ENCODE data around the gene FADS3. TPM values are rescaled to one million over a fixed set of nuclear protein-coding genes. Genes with fewer than 3 reads are reported as not detected.
A peak's percentile ranks its signal among the peaks of the same experiment; 100 is the strongest.
"Not testable (repeated sequence)": the region's sequence is repeated elsewhere in the genome, so short reads cannot be mapped to it uniquely, and the experiment has no call there.

The FADS3 gene
- polyA plus RNA-seq, 12 donors = 26.5 to 44.4 (median 37.7) TPM; not detected in 1

DNA sequence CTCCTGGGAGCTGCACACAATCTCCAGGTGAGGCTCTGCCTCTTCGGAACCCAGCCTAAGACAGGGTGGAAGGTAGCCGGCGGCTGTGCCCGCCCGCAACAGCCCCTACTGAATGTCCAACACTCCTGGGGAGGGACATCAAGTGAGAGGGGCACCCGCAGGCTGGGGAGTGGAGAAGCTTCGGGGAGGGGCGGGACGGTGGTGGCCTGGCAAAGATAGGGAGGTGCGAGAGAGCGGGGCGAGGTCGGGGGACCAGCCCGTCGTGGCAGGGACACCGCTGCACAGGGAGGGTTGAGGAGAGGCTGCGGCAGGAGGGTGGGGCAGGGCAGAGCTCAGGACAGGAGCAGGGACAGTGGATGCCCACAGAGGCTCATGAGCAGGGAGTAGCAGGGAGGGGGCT is 8.9 kb upstream of the FADS3 start:
- no peak for DNase-seq

DNA sequence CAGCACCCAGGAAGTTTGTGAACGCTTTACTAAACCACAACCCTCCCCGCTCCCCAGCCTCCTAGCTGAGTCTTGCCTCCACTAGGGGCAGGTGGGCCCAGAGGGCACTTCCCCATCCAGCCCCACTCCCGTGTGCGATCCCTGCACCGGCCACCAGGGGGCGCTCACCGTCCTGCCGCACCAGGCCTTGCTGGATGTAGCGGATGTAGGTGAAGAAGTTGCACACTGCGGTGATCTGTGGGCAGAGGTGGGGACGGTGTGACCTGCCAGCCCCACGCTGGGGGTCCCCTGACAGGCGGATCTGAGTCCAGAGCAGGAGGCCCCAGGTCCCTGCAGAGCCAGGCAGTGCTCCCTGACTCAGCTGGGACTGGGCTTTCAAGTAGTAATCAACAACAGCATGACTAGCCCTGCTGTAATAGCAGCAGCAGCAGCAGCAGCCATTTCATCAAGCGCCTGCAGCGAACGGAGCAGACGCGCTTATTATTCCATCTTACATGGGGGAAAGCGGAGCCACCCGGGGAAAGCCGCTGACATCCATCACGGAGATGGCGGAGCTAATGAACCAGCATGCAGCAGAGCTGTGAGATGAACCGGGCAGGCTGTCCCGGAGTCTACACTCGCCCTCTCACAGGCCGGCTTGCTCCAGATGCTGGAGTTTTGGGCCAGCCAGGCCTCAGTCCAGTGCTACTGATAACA is 7.9 kb upstream of the FADS3 start:
- DNase-seq = peak; percentile 73

DNA sequence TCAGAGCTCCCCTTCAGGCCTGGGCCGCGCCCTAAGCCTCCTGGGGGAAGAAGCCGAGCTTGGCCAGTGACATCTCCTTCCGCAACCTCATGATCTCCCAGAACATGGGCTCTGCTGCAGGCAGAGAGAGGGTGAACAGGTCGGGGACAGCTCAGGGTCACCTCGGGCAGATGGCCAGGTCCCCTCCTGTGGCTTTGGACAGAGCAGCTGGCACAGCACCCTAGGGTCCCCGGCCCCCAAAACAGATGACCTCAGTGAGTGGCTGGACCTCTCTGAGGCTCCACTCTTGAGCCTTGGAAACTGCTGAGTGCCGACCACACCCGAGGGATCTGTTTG is 6.9 kb upstream of the FADS3 start:
- no peak for DNase-seq

DNA sequence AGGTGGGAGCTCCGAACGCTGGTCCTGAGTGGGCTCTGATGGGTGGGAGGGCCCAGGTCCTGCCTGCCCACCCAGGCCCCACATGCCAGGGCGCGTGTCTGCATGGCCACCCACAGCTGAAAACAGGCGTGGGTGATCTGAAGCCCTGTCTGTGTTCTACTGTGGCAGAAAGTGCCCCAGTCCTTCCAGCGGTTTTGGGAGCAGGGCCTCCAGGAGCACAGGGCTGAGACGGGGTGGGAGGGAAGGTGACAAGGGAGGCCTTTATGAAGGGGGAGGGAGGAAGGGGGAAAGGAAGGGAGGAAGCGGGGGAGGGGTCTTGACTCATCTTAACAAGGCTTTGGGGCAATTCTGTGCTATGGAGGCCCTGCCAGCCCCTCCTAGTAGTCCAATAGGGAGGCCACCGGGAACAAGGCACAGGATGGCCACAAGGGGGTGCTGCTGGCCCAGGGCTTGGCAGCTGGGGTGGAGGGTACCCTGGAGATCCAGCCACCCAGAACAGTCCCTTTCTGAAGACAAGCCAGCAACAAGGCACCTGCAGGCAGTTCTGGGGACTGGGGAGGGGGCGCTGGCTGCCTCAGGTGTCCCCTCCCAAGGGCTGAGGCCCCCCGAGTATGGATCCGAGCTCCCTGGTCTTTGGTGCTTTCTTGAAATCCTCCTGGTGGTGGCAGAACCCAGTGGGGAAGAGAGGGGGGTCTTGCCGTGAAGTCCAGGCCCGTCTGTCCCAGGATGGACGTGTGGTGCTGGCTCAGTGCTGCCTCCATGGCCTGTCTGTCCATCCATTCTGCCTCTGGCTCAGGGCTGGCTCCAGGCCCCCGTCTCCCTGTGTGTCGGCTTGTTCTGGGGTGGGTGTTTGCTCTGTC is 6.3 kb upstream of the FADS3 start:
- DNase-seq = peak; percentile 60

DNA sequence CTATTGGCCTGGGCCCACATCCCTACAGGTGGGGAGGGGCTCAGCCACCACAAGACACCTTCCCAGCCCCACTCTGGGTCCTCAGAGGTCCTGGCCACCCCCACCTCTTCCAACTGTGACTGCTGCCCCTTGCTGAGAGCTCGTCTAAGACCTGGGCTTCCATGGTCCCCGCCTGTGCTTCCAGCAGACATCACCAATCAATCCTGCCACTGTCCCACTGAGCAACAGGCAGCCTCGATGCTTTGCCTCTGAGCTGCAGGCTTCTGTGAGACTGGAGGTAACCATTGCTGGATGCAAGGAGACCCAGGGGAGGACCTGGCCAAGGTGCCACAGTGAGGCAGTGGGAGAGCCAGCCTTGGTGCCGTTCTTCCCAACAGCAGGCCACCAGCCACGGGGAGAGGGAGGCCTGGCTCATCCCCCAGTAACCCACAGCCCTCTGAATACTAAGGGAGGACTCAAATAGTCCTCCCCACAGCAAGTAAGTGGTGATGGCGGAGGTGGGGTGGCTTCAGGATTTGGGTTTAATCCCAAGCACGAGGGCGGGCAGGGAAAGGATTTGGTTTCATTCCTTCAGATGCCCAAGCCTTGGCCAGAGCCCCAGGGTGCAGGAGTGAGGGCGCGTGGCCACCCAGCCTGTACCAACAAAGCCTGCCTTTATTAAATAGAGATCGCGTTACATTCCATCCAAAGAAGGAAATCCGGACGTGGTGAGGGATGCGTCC is 5.5 kb upstream of the FADS3 start:
- no peak for DNase-seq

DNA sequence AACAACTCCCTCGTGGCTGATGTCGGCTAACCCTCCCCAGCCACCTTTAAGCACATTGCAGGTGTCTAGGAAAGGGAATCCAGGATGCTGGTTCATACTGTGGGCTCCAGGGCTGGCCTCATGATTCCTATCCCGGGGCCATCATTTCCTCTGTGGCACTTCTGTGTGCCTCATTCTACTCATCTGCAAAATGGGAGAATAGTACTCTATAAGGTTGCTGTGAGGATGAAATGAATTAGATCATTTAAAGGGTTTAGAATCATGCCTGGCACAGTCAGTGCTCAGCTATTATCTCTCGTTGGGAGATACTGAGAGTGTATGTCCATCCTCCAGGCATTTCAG is 4.3 kb upstream of the FADS3 start:
- DNase-seq = no peak

DNA sequence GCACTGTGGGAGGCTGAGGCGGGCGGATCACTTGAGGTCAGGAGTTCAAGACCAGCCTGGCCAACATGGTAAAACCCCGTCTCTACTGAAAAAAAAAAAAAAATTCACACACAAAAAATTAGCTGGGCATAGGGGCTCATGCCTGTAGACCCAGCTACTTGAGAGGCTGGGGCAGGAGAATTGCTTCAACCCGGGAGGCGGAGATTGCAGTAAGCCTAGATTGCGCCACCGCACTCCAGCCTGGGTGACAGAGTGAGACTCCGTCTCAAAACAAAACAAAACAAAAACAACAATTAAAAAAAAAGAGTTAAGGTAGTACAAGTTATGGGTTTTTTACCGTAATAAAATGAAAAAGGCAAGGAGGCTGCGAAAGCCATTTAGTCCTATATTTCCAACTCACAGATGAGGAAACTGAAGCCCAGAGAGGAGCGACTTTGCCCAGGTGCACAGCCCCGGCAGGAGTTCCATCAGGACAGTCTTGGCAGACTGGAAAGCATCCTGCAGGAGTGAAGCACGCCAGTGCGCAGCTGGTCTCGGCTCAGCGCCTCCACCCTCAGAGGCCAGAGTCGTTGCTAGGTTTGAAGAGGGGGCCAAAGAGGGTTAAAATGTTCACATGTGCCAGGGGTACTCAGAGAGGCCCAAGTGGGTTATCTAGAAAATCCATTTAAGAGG is 3.8 kb upstream of the FADS3 start:
- no peak for DNase-seq

DNA sequence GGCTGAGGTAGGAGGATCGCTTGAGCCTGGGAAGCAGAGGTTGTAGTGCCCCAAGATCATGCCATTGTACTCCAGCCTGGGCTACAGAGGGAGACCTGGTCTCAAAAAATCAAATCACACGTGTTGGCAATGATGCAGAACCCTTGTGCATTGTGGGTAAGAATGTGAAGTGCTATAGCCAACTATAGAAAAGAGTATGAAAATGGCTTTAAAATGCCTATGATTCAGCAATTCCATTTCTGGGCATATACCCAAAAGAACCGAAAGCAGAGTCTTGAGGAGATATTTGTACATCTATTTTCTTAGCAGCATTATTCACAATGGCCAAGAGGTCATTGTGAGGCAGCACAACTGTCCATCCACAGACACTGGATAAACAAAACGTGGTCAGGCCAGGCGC is 2.6 kb upstream of the FADS3 start:
- DNase-seq = peak; percentile 80

DNA sequence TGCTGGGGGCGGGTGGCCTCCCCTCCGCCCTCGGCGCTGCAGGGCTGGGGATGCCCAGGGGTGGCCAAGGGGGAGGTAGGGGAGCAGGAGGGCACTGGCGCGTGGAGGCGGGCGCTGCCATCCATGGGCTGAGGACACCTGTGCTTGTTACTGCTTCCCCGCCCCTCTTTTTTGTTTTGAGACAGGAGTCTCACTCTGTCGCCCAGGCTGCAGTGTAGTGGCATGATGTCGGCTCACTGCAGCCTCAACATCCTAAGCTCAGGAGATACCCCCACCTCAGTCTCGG is 683 bp upstream of the FADS3 start:
- DNase-seq = no peak

DNA sequence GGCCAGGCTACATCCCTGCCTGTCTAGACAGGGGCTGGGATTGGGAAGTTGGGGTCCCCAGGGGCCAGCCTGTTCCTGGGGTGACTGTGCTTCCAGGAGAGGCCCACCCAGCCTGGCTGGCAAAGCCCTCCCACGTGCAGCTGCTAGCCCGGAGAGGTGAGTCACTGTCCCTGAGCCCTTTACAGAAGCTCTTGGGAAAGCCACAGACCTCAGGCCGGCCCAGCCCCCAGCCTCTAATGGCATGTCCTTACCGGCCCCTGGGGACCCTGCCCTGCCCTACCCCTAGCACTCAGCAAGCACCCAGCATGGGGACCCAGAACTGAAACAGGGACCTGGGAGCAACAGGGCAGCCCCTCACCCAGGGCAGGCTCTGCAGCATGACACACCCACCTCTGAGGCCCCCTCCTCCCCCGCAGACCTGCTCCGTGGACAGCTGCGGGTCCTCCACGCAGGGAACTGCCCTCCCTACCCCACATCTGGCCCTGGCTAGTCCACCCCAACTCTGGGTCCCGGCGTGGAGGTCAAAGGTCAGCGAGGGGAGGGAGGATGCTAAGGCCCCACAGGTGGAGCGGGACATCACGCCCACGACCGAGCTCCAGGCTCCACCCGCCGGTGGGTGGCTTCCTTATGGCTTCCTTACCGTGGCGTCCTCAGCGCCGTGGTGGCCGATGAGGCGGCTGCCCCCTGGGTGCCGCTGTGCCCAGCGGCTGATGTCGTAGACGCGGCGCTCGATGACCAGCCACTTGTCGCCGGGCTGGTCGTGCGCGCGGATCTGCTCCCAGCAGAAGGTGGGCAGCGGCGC is 615 bp downstream of the FADS3 start:
- DNase-seq = no peak

DNA sequence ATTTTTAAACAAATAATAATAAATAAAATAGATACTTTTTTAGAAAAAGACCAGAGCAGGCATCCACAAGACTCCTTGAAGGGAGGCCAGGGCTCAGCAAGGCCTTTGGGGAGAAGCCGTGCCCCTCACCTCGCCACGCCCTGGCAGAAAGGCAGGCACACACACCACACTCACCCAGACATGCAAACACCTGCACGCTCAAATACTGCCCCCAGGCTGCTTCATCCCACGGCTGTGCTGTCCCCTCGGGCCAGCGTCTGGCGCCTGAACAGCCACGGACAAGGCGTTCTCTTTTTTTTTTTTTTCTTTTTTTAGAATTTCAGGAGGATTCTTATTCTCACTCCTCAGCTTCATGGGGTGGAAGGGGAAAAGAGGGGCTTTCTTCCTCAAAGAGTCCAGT is 1.5 kb downstream of the FADS3 start:
- DNase-seq = no peak

DNA sequence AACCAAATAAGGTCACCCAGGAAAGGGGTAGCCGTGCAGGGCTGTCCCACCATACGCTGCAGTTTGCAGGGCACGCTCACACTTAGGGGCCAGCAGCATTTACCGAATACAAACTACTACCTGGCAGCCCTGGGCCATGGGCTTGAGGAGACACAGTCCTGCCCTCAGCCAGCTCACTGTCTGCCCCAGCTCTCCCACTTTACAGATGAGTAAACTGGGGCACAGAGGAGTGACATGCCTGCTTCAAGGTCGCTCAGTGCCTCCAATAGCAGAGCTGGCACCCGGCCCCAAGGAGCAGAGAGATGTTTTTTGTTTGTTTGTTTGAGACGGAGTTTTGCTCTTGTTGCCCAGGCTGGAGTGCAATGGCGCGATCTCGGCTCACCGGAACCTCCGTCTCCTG is 2.8 kb downstream of the FADS3 start:
- DNase-seq = no peak

DNA sequence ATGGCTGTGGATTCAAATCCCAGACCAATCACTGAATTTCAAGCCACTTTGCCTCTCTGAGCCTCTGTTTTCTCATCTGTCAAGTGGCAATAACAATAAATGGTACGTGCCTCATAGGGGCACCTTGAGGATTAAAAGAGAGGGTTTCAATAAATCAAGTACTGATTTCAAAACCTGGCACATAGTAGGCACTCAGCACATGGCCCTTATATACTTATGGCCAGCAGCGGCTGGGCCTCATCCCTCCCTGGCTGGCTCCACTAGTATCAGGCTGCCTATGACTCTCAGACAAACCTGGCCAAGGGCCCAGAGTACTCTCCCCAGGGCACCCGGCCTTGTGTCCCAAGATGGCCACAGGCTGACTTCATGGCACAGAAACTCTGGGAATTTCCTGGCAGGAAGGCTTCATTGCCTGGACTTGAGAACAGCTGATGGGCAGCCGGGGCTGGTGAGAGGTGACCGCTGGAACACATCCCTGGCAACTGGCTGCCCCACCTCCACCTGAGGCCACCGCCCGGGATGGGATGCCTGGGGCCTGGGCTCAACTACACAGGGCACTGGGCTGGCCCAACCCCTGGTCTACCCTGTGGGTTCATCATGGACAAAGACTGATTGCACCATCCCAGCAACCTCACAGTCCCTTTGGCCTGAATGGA is 3.4 kb downstream of the FADS3 start:
- no peak for DNase-seq

DNA sequence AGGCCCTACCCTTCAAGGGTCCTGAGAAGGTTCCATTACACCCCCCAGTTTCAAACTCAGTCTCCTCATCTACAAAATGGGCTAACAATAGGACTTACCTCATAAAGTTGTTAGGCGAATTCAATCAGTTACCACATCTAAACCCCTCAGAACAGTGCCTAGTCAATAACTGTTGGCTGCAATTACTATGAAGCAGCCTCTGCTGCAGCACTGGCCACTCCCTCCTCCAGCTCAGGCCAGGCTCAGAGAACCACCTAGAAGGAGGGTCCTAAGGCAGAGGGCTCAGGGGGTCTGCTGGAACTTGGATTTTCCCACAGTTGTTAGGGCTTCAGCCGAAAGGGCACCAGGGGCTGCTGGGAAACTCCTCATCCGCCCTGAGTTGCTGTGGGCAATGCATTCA is 4.7 kb downstream of the FADS3 start:
- DNase-seq = no peak

DNA sequence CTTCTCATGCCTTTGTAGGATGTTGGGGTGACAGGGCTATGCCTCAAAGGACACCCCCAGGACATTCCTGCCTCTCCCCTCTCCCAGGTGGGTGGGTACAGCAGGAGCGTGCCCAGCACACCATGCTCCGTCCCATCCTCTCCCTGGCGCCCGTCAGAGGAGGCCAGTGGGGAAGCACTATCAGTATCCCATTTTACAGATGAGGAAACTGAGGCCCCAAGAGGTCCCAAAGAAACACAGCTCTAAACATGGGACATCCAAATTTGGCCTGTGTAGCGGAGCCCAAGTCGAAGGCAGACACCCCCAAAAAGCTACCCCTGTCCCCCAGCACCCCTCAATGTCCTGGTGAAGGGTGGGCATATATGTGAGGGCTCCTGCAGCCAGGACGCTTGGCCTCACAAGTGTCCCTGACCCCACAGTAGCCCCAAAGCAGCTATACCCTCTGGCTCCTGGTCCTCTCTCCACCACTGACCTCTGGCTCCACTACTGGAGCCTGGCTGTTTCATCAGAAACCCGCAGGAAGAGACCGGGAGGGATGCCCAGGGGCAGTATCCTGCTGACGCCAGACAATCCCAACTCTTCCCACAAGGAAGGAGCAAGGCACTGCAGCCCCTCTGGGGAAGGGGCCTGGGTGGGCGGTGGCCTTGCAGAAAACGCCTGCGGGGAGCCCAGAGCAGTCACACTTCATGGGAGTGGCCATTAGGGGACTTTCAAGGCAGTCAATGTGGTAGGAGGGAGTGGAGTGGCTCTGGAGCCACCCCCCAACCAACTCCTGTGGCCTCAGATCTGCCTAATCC is 5.4 kb downstream of the FADS3 start:
- DNase-seq = no peak

DNA sequence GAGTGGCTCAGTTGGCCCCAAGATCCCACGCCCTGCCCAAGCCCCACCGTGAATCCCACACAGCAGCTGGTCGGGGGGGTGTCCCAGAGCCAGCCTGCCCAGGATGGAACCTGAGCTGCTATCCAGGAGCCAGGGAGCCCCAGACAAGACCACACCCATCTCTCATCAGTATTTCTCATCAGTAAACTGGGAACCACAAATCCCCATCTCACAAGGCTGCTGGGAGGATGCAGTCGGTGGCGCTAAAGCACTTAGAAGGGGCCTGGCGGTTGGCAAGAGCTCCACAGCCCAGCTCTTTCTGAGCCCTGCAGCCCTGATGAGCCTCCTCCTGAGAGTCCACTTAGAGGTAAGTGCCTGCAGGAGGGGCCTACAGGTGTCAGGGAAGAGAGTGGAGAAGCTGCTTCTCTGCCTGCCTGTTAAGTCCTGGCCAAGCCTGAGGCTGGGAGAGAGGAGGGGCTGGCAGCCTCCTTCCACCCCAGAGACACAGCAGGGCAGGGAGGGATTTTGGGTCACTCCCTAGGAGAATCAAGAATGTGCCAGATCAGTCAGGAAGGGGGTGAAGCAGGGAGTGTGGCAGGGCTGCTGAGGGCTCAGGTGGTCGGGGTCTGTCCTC is 6.1 kb downstream of the FADS3 start:
- no peak for DNase-seq

DNA sequence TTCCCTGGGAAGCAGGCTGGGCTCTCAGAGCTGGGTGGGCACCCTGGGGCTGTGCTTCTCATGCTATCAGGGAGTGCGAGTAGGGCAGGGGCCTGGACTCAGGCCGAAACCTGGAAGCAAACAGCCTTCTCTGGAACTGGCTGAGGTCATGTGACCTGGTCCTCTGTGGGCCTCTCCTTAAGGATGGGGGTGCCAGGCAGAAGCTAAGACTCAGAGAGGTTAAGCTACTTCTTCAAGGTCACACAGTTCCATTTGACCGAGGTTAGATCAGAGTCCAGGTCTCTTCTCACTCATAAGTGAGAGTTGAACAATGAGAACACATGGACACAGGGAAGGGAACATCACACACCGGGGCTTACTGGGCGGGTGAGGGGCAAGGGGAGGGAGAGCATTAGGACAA is 7.4 kb downstream of the FADS3 start:
- no peak for DNase-seq

DNA sequence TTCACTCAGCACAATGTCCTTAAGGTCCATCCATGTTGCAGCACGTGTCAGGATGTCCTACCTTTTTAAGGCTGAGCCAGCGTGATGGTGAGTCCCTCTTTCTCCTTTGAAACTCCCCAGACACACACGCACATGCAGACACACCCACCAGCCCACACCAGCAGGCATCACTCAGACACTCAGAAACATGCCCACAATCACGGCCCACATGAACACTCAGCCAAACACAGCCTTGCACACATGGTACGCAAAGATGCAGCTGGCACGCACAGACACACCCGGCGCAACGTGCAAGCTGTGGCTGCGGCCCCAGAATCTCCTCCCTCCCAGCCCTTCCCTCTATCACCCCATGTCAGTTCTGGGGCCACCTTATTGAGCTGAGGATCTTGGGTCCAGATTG is 8.0 kb downstream of the FADS3 start:
- no peak for DNase-seq

DNA sequence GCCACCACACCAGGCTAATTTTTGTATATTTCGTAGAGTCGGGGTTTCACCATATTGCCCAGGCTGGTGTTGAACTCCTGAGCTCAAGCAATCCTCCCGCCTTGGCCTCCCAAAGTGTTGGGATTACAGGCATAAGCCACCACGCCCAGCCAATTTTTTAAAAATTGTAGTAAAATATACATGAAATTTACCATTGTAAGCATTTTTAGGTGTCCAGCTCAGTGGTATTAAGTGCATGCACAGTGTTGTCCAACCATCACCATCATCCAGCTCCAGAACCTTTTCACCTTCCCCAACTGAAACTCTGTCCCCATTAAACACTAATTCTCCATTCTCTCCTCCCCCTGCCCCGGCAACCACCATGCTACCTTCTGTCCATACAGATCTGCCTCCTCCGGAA is 8.5 kb downstream of the FADS3 start:
- no peak for DNase-seq

DNA sequence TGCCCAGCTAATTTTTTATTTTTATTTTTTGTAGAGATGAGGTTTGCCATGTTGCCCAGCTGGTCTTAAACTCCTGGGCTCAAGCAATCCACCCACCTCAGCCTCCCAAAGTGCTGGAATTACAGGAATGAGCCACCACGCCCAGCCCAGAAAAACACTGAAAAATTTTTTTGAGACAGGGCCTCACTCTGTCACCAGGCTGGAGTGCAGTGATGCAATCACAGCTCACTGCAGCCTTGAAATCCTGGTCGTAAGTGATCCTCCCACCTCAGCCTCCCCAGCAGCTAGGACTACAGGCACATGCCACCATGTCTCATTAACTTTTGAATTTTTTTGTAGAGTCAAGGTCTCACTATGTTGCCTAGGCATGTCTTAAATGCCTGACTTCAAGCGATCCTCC is 9.1 kb downstream of the FADS3 start:
- not testable (repeated sequence) for DNase-seq
